MM.1S (cell line): ENCODE data around the gene APRT.

Source experiments
- DNase-seq: peaks from one replicate; pipeline ENCODE4 v3.0.0-alpha.2; 2015
- H2AFZ ChIP-seq: fragments of 300-600 bp; sonication (generic); 2 replicates; pipeline ENCODE4 v1.6.0; 2016; ENCODE audit warnings: antibody characterized with exemption, low read length
- H3F3A ChIP-seq: fragments of 300-600 bp; sonication (generic); 2 replicates; pipeline ENCODE4 v1.6.1; 2016; ENCODE audit warnings: mild to moderate bottlenecking, antibody characterized with exemption, low read length, moderate library complexity, mixed read lengths; ENCODE audit not compliant: insufficient read depth
- H3K27ac ChIP-seq: fragments of 300-600 bp; sonication (generic); 2 replicates; pipeline ENCODE4 v1.5.1; 2016; ENCODE audit warnings: mild to moderate bottlenecking, low read length
- H3K27me3 ChIP-seq: fragments of 300-600 bp; sonication (generic); replicated peaks from 2 replicates; pipeline ENCODE4 v1.6.0; 2016; ENCODE audit warnings: low read length; ENCODE audit not compliant: insufficient read depth
- H3K36me3 ChIP-seq: fragments of 300-600 bp; sonication (generic); replicated peaks from 2 replicates; pipeline ENCODE4 v1.6.1; 2016; ENCODE audit warnings: mild to moderate bottlenecking, low read length, mixed read lengths; ENCODE audit not compliant: insufficient read depth
- H3K4me1 ChIP-seq: fragments of 300-600 bp; sonication (generic); 2 replicates; pipeline ENCODE4 v1.6.1; 2016; ENCODE audit warnings: low read length, mixed read lengths
- H3K4me2 ChIP-seq: fragments of 300-600 bp; sonication (generic); 2 replicates; pipeline ENCODE4 v1.6.0; 2016; ENCODE audit warnings: low read depth, low read length
- H3K4me3 ChIP-seq: fragments of 300-600 bp; sonication (generic); 2 replicates; pipeline ENCODE4 v1.5.1; 2016; ENCODE audit warnings: low read length, mixed read lengths
- H3K79me2 ChIP-seq: fragments of 300-600 bp; sonication (generic); 2 replicates; pipeline ENCODE4 v1.6.1; 2016; ENCODE audit warnings: mixed run types, low read length, mixed read lengths
- H3K9ac ChIP-seq: fragments of 300-600 bp; sonication (generic); 2 replicates; pipeline ENCODE4 v1.6.1; 2016; ENCODE audit warnings: low read length, mixed read lengths
- H3K9me2 ChIP-seq: fragments of 300-600 bp; sonication (generic); replicated peaks from 2 replicates; pipeline ENCODE4 v1.6.1; 2016; ENCODE audit warnings: mild to moderate bottlenecking, low read length, mixed read lengths; ENCODE audit not compliant: insufficient read depth
- H3K9me3 ChIP-seq: fragments of 300-600 bp; sonication (generic); replicated peaks from 2 replicates; pipeline ENCODE4 v1.6.1; 2016; ENCODE audit warnings: mild to moderate bottlenecking, low read length, mixed read lengths; ENCODE audit not compliant: insufficient read depth
- H4K20me1 ChIP-seq: fragments of 300-600 bp; sonication (generic); 2 replicates; pipeline ENCODE4 v1.6.1; 2016; ENCODE audit warnings: mild to moderate bottlenecking, low read length, moderate library complexity, mixed read lengths; ENCODE audit not compliant: insufficient read depth
- EZH2 ChIP-seq: fragments of 300-600 bp; sonication (generic); optimal IDR thresholded peaks from 2 replicates; pipeline ENCODE3; 2017; ENCODE audit warnings: low read depth, mild to moderate bottlenecking, antibody characterized with exemption, low read length, mixed read lengths
- EZH2phosphoT487 ChIP-seq: fragments of 300-600 bp; sonication (generic); IDR thresholded peaks from 2 replicates; pipeline ENCODE4 v1.6.1; 2018; ENCODE audit warnings: antibody characterized with exemption, low read length
- TF ChIP-seq, protein P1 (sequence below): fragments of 300-600 bp; sonication (generic); IDR thresholded peaks from 2 replicates; pipeline ENCODE4 v1.5.1; 2016; ENCODE audit warnings: antibody characterized with exemption, low read length, mixed read lengths

The APRT gene

DNA sequence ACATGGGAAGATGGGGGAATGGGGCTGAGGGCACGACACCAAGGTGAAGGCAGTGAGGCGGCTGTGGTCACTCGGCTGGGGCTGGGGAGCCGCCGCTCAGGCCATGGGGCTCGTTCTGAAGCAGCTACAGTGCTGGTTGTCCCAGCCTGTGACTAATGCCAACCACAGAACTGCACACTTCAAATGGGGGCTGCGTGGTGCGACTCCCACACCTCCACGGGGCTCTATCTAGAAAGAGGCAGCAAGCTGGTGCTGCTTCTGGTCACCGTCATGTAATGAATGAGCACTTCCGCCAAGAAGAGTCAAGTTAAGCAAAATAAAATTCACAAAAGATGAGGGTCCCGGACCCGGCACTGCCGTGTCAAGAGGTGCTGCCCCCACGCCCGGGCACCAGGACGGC lies 25.1 kb upstream of the APRT start:
- H4K20me1 ChIP-seq, result no peaks in the 10 kb centered on the region
- no peaks in the 10 kb centered on the region for H3K4me1 ChIP-seq
- no peak overlapping the region for H3K9ac ChIP-seq
- no peak for DNase-seq
- no peaks in the 10 kb centered on the region for H3K36me3 ChIP-seq
- no peaks in the 10 kb centered on the region for H3K9me2 ChIP-seq
- H3K27ac ChIP-seq, result no peak overlapping the region
- no peak overlapping the region for H3K4me3 ChIP-seq
- TF ChIP-seq EZH2phosphoT487 (no peak), EZH2 (no peak)
- TF ChIP-seq, protein P1, sequence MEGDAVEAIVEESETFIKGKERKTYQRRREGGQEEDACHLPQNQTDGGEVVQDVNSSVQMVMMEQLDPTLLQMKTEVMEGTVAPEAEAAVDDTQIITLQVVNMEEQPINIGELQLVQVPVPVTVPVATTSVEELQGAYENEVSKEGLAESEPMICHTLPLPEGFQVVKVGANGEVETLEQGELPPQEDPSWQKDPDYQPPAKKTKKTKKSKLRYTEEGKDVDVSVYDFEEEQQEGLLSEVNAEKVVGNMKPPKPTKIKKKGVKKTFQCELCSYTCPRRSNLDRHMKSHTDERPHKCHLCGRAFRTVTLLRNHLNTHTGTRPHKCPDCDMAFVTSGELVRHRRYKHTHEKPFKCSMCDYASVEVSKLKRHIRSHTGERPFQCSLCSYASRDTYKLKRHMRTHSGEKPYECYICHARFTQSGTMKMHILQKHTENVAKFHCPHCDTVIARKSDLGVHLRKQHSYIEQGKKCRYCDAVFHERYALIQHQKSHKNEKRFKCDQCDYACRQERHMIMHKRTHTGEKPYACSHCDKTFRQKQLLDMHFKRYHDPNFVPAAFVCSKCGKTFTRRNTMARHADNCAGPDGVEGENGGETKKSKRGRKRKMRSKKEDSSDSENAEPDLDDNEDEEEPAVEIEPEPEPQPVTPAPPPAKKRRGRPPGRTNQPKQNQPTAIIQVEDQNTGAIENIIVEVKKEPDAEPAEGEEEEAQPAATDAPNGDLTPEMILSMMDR, result no peak
- H3K4me2 ChIP-seq, result no peak overlapping the region
- no peaks in the 10 kb centered on the region for H3K79me2 ChIP-seq
- no peaks in the 10 kb centered on the region for H3F3A ChIP-seq
- peaks cover 4% of the 10 kb centered on the region for H3K27me3 ChIP-seq
- no peaks in the 10 kb centered on the region for H3K9me3 ChIP-seq
- H2AFZ ChIP-seq, result no peak overlapping the region

DNA sequence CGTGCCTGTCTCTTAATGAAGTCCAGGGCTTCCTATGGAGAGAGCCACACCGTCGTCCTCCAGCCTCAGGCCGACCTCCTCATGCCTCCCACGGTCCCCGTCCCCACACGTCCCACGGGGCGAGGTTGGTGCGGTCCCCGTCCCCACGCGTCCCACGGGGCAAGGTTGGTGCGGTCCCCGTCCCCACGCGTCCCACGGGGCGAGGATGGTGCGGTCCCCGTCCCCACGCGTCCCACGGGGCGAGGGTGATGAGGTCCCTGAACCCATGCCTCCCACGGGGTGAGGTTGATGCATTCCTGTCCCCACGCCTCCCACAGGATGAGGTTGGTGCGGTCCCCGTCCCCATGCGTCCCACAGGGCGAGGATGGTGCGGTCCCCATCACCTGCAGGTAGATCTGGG lies 24.1 kb upstream of the APRT start:
- Histone ChIP-seq H2AFZ (no peak overlapping the region), H3K4me1 (no peaks in the 10 kb centered on the region)

GRCh38 chr16:88835383-88835782 lies 23.7 kb upstream of the APRT start:
- TF ChIP-seq EZH2phosphoT487, result no peak
- TF ChIP-seq EZH2, result no peak
- TF ChIP-seq, protein P1, result no peak
- no peaks in the 10 kb centered on the region for H3K79me2 ChIP-seq
- peaks cover 4% of the 10 kb centered on the region for H3K27me3 ChIP-seq
- no peaks in the 10 kb centered on the region for H3K36me3 ChIP-seq
- no peak overlapping the region for H3K27ac ChIP-seq
- no peak overlapping the region for H2AFZ ChIP-seq
- H3K4me3 ChIP-seq, result no peak overlapping the region
- no peaks in the 10 kb centered on the region for H3K9me3 ChIP-seq
- H3K4me2 ChIP-seq, result no peak overlapping the region
- H3K9ac ChIP-seq, result no peak overlapping the region
- H3F3A ChIP-seq, result no peaks in the 10 kb centered on the region
- no peak for DNase-seq
- H4K20me1 ChIP-seq, result no peaks in the 10 kb centered on the region
- no peaks in the 10 kb centered on the region for H3K4me1 ChIP-seq
- no peaks in the 10 kb centered on the region for H3K9me2 ChIP-seq

More for the DNA sequence above, 24.1 kb upstream of the APRT start:
- Histone ChIP-seq H3K4me3 (no peak overlapping the region), H3F3A (no peaks in the 10 kb centered on the region), H4K20me1 (no peaks in the 10 kb centered on the region), H3K9me3 (no peaks in the 10 kb centered on the region), H3K9me2 (no peaks in the 10 kb centered on the region), H3K9ac (no peak overlapping the region), H3K27ac (no peak overlapping the region), H3K27me3 (peaks cover 4% of the 10 kb centered on the region), H3K4me2 (no peak overlapping the region), H3K36me3 (no peaks in the 10 kb centered on the region), H3K79me2 (no peaks in the 10 kb centered on the region)
- no peak for TF ChIP-seq EZH2
- TF ChIP-seq, protein P1, result no peak
- no peak for TF ChIP-seq EZH2phosphoT487
- DNase-seq, result no peak
